ENCODE results near the gene CHRD.
"Not testable (repeated sequence)": the region's sequence is repeated elsewhere in the genome, so short reads cannot be mapped to it uniquely, and the experiment has no call there.

The CHRD gene

DNA sequence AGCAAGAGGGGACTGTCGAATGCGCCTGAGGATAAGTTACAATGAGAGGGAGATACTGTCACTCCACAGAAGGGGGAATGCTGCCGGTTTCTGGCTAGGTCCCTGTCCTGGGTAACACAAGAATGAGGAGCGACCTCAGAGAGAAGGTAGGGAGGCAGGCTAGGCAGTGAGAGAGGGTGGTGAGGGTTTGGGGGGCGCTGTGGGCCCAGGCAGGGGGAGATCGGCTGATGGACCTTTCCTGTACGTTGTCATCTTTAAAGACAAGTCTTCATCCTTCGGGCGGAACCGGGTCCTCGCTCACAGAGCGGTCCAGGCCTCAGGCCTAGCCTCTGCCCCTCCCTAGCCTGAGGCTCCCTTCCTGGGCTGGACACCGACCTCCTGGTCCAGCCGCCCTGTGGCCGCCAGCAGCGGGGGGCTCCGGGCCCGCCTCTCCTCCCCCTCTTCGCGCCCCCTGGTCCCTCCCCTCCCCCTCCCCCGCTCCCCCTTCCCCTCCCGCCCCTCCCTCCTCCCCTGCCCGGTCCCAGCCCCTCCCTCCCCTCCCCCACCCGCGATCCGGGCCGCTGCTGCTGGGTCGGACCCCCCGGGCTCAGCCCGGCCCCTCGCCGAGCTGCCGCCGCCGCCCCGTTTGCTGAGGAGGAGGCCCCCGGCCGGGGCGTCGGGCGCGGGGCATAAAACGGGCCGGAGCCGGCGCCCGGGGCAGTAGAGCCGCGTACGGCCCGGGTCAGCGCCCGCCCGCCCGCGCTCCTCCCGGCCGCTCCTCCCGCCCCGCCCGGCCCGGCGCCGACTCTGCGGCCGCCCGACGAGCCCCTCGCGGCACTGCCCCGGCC lies at the start of gene CHRD:
CHRD (plus strand) TSS at position 697 of the 827 bp plus-strand sequence. CDS start 265 bp downstream, outside the sequence.
- no peak for DNase-seq

DNA sequence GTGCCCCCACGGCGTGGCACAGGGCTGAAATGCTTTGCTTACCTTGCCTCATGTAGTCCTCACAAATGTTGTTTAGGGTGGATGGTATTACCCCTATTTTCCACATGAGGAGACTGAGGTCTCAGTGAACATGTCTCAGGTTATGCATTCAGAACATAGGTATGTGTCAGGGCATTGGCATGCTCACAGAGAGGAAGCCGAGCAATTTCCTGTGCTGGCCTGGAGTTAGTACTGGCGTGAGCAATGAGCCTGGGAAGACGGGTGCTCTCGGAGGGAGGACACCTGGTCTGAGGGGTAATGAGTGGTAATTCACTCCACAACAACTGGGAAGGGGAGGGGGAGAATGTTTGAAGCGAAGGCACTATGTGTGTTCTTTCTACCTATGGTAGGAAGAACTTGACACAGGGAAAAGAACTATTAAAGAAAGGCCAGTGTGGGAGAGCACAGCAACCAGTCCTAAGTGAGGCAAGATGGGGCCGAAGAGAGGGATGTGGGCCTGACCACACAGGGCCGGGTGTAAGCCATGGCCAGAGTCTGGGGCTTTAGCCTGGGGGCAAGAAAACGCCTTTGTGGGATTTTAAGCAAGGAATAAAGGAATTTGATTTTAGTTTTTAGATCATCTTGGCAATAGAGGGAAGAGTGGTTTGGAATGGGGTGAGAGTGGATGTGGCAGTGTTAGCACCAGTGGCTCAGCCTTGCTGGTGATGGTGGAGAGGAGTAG lies 47.3 kb upstream of the CHRD start:
- peak; percentile 82 for DNase-seq

DNA sequence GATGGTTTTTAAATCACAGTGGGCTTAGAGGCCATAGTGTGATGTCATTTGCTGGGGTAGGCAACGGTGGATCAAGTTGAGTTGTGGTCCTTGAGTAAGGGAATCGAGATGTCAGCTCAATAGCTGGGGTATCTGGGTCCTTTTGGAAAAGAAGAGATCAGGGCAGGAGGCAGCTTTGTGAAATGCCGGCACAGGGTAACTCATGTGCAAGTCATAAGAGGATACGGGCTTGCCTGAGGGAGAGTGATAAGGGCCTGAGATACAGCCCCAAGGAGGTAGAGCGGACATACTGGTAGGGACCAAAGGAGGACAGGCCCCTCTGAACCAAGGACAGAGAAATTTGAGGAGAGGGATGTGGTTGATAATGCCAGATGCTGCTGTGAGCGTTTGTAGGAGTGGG lies 46.7 kb upstream of the CHRD start:
- DNase-seq: no peak

DNA sequence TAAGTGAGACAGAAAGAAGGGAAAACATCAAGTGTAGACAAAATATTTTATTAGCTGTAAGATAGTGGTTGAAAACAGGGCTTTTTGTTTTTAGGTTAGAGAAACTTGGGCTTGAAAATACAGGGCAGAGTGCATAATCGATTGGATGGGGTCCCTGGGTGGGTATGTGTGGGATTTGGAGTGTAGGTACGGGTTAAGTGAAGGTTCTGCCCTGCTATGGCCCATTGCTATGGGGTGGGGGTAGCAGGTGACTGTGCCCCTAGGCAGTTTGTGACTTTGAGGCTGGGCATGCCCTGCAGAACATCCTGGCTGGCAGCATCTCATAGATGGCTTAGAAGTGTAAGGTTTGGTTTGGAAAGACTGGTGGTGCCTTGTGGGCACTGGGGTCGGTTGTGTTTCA lies 46.2 kb upstream of the CHRD start:
- no peak for DNase-seq

- DNase-seq: no peak
These were observed 45.2 kb upstream of the CHRD start for GRCh38 chr3:184334470-184335158.

- no peak for DNase-seq
These were observed 44.6 kb upstream of the CHRD start for GRCh38 chr3:184335291-184335660.

- peak; percentile 51 for DNase-seq
These were observed 44.0 kb upstream of the CHRD start for GRCh38 chr3:184335661-184336546.

DNA sequence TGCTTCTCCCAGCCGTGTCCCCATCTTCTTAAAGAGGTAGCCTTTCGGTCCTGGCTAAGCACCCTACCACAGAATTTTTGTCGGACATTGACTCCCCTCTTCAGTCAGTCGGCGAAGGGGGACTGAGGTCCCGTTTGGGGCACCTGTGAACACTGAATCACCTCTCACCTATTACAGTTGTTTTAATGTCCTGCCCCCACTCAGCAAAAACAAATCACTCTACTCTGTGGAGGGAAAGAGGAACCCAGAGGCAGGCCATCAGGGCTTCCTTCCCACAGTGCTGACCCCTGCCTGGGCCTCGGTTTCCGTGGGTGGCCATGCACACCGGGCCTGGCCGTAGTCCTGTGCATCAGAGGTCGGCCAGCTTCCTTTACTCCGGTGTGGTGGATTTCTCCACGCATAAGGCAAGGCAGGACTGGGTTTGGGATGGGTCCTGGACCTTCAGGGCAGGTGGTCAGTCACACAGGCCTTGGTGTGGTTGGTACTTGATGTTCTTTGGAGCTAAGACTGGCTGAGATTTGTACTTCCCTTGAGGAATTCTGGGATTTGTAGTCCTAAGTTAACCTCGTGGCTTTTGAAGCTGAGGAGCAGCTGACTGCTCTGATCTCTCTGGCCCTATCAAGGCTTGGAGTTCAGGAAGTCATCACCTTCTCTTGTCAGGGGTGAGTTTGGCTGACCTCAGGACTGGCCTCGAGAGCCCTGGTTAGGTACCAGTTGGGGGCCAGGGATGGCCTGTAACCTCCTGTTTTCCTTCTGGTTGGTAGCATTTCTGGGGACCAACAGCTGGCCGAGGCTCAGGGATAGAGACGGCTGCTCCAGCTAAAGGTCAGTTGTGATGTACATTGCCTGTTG lies 43.1 kb upstream of the CHRD start:
- no peak for DNase-seq

GRCh38 chr3:184337399-184337714 lies 42.5 kb upstream of the CHRD start, which contains the start of gene FAM131A:
Gene FAM131A, plus strand, starts transcription at chr3:184337600. Its CDS starts 31 bp downstream, at chr3:184337631.
- no peak for DNase-seq

DNA sequence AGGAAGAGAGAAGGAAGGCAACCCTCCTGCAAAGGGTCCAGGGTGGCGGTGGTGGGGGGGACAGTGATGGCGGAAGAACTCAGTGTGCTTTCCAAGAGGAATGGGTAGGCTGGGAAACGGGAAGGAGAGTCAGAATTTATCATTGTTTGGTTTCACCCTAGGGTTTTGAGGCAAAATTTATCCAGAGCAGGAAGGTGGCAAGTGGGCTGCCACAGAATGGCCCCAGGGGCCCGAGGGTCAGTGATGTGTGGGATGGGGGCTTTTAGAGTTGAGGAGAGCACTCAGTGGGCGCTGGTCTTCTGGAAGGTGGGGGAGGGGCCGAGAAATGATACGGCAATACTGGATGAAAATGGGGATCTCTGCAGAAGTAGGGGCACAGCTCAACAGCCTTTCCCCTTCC lies 41.9 kb upstream of the CHRD start:
- no peak for DNase-seq

DNA sequence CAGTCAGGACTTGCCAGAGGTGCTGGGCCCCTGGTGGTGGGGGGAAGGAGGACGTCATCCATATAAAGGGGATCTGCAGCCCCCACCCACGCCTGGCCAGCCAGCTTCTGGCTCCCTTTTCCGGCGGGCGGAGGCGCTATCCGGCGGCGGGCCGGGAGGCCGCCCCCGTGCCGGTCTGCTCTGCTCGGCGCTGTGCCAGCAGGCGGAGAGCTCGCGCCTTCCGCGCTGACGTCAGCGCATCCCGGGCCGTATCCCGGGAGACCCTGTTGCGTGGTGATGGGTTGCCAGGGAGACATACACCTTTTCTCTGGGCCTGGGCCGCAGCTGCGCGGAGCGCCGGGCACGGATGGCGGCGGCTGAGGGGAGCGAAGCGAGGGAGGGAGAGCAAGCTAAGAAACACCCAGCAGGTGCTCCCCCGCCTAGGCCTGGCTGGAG lies 41.3 kb upstream of the CHRD start:
- DNase-seq: no peak

DNA sequence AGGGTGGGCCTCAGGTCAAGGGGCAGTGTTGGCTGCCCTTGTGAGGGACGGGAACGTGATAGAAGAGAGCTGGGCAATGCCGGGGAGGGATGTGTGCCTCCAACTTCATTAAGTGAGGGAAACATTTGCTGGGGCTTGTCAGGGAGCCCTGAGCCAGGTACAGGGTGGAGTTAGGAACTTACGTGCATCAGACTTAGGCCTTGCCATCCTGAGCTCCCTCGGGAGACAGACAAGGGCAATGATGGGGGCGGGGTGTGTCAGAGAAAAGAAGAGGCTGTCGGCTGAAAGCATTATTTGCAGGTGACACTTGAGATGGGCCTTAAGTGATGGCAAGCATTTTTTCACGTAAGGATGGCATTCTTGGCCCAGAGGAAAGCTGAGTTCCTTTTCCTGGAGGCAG lies 40.9 kb upstream of the CHRD start:
- DNase-seq: no peak

DNA sequence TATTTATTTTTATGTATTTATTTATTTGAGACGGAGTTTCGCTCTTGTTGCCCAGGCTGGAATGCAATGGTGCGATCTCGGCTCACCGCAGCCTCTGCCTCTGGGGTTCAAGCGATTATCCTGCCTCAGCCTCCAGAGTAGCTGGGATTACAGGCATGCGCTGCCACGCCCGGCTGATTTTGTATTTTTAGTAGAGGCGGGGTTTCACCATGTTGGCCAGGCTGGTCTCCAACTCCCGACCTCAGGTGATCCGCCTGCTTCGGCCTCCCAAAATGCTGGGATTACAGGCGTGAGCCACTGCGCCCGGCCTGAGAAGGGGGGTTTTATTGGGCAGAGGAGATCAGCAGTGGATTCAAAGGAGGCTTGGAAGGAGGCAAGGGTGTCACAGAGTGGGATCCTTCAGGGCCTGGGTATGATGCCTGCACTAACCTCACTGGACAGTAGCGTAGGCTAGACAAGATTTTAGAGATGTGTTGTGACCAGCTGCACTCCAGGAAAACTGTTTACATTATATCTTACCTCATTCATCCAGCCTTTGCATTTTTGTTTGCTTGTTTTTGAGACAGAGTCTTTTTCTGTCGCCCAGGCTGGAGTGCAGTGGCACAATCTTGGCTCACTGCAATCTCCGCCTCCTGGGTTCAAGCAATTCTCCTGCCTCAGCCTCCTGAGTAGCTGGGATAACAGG lies 40.3 kb upstream of the CHRD start:
- not testable (repeated sequence) for DNase-seq

DNA sequence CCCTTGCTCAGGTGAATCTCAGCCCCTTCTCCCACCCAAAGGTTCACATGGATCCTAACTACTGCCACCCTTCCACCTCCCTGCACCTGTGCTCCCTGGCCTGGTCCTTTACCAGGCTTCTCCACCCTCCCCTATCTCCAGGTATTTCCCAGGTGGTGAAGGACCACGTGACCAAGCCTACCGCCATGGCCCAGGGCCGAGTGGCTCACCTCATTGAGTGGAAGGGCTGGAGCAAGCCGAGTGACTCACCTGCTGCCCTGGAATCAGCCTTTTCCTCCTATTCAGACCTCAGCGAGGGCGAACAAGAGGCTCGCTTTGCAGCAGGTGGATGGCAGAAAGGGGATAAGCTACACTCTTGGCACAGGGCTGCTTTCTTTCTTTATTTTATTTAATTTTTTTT lies 37.9 kb upstream of the CHRD start:
- DNase-seq: no peak

GRCh38 chr3:184343200-184343876 lies 36.5 kb upstream of the CHRD start:
- no peak for DNase-seq

DNA sequence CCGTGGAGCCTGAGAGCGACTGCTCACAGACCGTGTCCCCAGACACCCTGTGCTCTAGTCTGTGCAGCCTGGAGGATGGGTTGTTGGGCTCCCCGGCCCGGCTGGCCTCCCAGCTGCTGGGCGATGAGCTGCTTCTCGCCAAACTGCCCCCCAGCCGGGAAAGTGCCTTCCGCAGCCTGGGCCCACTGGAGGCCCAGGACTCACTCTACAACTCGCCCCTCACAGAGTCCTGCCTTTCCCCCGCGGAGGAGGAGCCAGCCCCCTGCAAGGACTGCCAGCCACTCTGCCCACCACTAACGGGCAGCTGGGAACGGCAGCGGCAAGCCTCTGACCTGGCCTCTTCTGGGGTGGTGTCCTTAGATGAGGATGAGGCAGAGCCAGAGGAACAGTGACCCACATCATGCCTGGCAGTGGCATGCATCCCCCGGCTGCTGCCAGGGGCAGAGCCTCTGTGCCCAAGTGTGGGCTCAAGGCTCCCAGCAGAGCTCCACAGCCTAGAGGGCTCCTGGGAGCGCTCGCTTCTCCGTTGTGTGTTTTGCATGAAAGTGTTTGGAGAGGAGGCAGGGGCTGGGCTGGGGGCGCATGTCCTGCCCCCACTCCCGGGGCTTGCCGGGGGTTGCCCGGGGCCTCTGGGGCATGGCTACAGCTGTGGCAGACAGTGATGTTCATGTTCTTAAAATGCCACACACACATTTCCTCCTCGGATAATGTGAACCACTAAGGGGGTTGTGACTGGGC lies 35.1 kb upstream of the CHRD start:
- no peak for DNase-seq

GRCh38 chr3:184345317-184346144 lies 34.3 kb upstream of the CHRD start:
- DNase-seq: no peak

DNA sequence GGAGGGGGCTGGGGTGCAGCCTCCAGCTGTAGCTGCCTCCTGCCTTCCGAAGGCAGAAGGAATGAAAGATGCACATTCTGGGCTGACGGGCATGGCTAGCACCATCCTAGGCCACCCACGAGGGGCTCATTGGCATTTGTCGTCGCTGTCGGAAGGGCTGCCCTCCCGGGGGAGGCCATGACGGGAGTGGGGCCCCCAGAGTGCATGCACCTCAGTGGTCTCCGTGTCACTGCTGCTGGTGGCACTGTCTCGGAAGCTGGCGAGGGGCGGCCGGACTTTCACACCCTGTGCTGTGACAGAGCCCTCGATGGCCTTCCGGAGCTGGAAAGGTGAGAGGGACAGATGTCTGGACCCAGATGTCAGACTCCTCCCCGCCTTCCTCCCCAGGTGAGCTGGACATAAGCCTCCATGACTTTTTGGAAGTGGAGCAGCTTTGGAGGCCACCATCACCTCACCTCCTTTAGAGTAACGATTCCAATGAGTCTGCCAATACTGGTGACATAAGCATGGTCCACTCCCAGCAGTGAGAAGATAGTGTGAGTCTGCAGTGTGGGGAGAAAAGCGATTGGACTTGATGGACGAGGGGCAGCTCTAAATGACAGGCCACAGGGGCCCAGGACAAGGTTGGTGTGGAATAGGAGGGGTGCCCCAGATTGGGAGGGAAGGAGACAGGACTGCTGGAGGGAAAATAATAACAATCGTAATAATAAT lies 33.2 kb upstream of the CHRD start:
- DNase-seq: no peak
